ENCODE results near the gene ZFP82.

Gene ZFP82

DNA sequence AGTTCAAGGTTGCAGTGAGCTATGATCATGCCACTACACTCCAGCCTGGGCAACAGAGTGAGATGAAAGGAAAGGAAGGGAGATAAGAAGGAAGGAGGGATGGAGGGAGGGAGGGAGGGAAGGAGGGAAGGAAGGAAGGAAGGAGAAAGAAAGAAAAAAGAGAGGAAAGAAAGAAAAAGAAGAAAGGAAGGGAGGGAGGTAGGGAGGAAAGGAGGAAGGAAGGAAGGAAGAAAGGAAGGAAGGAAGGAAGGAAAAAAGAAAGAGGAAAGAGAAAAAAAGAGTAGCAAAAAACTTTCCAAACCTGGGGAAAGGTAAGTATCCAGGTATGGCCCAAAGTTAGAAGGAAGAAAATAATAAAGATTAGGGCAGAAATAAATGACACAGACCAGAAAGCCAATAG, 46.6 kb downstream of the ZFP82 start:
- DNase-seq (ENCODE audit: low spot score): no peak

DNA sequence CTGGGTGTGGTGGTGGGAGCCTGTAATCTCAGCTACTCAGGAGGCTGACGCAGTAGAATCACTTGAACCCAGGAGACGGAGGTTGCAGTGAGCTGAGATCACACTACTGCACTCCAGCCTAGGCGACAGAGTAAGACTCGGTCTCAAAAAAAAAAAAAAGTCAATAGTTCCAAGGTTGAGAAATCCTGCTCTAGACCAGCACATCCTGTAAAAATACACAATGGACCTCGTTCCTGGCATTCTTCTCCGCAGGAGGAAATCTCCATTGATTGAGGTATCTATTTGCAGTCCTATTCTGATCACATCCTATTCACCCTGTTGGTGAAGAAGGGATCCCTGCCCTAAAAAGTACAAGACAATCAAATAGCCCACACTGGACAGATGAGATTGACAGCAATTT, 54.6 kb downstream of the ZFP82 start:
- DNase-seq (ENCODE audit: low spot score): no peak

Data from AG08396 (cell line).